ENCODE measurements around the gene SOHLH1.
"Not testable (repeated sequence)": the region's sequence is repeated elsewhere in the genome, so short reads cannot be mapped to it uniquely, and the experiment has no call there.

SOHLH1 gene

DNA sequence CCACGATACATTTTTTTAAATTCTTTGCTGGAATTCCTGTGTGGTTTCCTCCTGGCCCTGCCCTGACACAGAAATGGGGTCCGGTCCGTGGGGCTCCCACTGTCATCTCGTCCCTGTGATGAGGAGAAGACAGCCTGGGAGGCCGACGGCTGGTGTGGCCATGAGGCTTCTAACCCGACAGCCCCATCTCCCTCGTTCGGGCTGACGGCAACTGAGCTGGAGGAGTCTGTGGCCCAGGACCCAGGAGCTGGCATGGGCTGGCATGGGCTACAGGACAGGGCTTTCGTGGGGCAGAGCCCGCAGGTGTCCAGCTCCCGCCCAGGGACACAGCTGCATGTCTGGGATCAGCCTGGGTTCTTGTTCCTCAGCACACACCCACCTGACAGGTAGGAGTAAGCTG, 22.4 kb downstream of the SOHLH1 start:
- TF ChIP-seq CTCF (IDR thresholded peaks at IDR 0.05; ENCODE audit: insufficient read depth, low read length) (no peak), GABPA (IDR thresholded peaks at IDR 0.05; ENCODE audit: low read depth) (no peak), REST (IDR thresholded peaks at IDR 0.05; ENCODE audit: insufficient replicate concordance, low read depth) (no peak), SPI1 (IDR thresholded peaks at IDR 0.05; ENCODE audit: borderline replicate concordance, low read depth) (no peak), POLR2AphosphoS5 (IDR thresholded peaks at IDR 0.05; ENCODE audit: low read depth) (no peak)
- Histone ChIP-seq H3K4me3 (replicated peaks; ENCODE audit: insufficient read depth, low read length) (no peak overlapping the region), H3K27me3 (ENCODE audit: insufficient read depth, poor library complexity, severe bottlenecking) (no peaks in the 10 kb centered on the region), H3K27ac (replicated peaks) (no peak overlapping the region)
- no peak for DNase-seq (ENCODE audit: low read depth in 1 of 2, low spot score in 1 of 2)

DNA sequence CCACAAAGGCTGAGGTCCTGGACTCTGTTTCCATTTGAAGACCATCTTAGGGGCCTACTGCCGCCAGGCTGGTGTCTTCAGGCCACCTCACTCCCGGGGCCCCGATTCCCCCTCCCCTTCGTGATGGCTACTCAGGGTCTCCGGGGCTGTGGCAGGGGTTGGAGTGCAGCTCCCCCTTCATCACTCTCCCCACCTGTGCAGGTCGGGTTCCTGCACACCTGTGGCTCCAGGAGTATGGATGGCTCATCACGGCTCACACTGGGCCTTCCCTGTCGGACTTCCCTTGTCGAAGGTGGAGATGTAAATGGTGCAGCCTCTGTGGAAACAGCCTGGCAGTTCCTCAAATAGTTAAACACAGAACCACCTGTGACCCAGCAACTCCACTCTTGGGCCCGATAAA, 24.3 kb downstream of the SOHLH1 start:
- Histone ChIP-seq H3K27ac (replicated peaks) (no peak overlapping the region), H3K4me3 (replicated peaks; ENCODE audit: insufficient read depth, low read length) (no peak overlapping the region), H3K27me3 (ENCODE audit: insufficient read depth, poor library complexity, severe bottlenecking) (no peaks in the 10 kb centered on the region)
- no peak for DNase-seq (ENCODE audit: low read depth in 1 of 2, low spot score in 1 of 2)
- TF ChIP-seq POLR2AphosphoS5 (IDR thresholded peaks at IDR 0.05; ENCODE audit: low read depth) (no peak), GABPA (IDR thresholded peaks at IDR 0.05; ENCODE audit: low read depth) (no peak), SPI1 (IDR thresholded peaks at IDR 0.05; ENCODE audit: borderline replicate concordance, low read depth) (no peak), REST (IDR thresholded peaks at IDR 0.05; ENCODE audit: insufficient replicate concordance, low read depth) (no peak), CTCF (IDR thresholded peaks at IDR 0.05; ENCODE audit: insufficient read depth, low read length) (no peak)

- DNase-seq (ENCODE audit: low read depth in 1 of 2, low spot score in 1 of 2): no peak
- Histone ChIP-seq H3K27ac (replicated peaks) (no peak overlapping the region), H3K4me3 (replicated peaks; ENCODE audit: insufficient read depth, low read length) (no peak overlapping the region), H3K27me3 (ENCODE audit: insufficient read depth, poor library complexity, severe bottlenecking) (no peaks in the 10 kb centered on the region)
- TF ChIP-seq SPI1 (IDR thresholded peaks at IDR 0.05; ENCODE audit: borderline replicate concordance, low read depth) (no peak), POLR2AphosphoS5 (IDR thresholded peaks at IDR 0.05; ENCODE audit: low read depth) (no peak), GABPA (IDR thresholded peaks at IDR 0.05; ENCODE audit: low read depth) (no peak), CTCF (IDR thresholded peaks at IDR 0.05; ENCODE audit: insufficient read depth, low read length) (no peak), REST (IDR thresholded peaks at IDR 0.05; ENCODE audit: insufficient replicate concordance, low read depth) (no peak)
Measured at GRCh38 chr9:135673941-135674340, 25.3 kb downstream of the SOHLH1 start.

GRCh38 chr9:135672786-135673185, 26.5 kb downstream of the SOHLH1 start:
- not testable (repeated sequence) for H3K27ac ChIP-seq (replicated peaks); H3K27me3 ChIP-seq (ENCODE audit: insufficient read depth, poor library complexity, severe bottlenecking); H3K4me3 ChIP-seq (replicated peaks; ENCODE audit: insufficient read depth, low read length); DNase-seq (ENCODE audit: low read depth in 1 of 2, low spot score in 1 of 2)
